ENCODE measurements around the gene ANXA2.
A peak's percentile ranks its signal among the peaks of the same experiment; 100 is the strongest.

The ANXA2 gene

GRCh38 chr15:60384526-60385126, 13.2 kb downstream of the ANXA2 start:
- no peak for TF ChIP-seq CTCF (conservative IDR thresholded peaks at IDR 0.05; ENCODE audit: control insufficient read depth, insufficient read depth, low read depth, low read length)
- no peak overlapping the region for H3K4me3 ChIP-seq (ENCODE audit: control insufficient read depth, low read depth, low read length)
- DNase-seq (ENCODE audit: low read depth) = no peak

GRCh38 chr15:60384053-60384452, 13.7 kb downstream of the ANXA2 start:
- no peak overlapping the region for H3K4me3 ChIP-seq (ENCODE audit: control insufficient read depth, low read depth, low read length)
- TF ChIP-seq CTCF (conservative IDR thresholded peaks at IDR 0.05; ENCODE audit: control insufficient read depth, insufficient read depth, low read depth, low read length) = no peak
- peak; percentile 79 for DNase-seq (ENCODE audit: low read depth)

DNA sequence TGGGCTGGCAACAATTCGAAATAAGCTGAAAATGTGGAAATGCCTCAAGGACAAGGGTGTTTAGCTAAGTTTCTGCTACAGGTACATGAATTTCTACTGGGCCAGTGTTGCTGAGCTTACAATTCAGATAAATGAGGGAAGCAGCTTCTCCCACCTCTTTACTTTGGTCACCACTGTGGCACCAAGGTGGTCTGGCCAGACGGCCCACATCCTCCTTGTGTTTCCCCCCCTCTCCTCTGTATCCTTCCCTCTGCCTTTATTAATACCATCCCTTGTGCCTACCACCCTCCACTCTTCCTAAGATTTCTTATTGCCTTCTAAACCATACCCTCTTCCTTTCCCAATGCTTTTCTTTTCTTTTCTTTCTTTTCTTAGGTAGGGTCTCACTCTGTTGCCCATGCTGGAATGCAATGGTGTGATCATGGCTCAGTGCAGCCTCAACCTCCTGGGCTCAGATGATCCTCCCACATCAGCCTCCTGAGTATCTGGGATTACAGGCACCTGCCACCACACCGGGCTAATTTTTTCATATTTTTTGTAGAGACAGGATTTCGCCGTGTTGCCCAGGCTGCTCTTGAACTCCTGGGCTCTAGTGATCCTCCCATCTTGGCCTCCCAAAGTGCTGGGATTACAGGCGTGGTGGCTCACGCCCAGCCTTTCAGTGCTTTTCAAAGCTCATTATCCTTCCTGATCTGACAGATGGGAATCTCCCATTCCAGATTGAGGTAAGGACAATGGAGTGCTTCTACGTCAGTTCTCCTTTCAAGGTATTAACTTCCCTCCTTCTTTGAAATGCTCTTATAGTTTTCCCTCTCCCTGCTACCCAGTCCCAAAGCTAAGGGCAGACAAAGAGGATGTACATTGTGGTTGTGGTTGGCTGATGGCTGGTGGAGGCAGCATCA, 14.8 kb downstream of the ANXA2 start:
- no peak for DNase-seq (ENCODE audit: low read depth)
- no peak for TF ChIP-seq CTCF (conservative IDR thresholded peaks at IDR 0.05; ENCODE audit: control insufficient read depth, insufficient read depth, low read depth, low read length)
- H3K4me3 ChIP-seq (ENCODE audit: control insufficient read depth, low read depth, low read length) = no peak overlapping the region

GRCh38 chr15:60381148-60381788, 16.5 kb downstream of the ANXA2 start:
- H3K4me3 ChIP-seq (ENCODE audit: control insufficient read depth, low read depth, low read length) = no peak overlapping the region
- no peak for TF ChIP-seq CTCF (conservative IDR thresholded peaks at IDR 0.05; ENCODE audit: control insufficient read depth, insufficient read depth, low read depth, low read length)
- DNase-seq (ENCODE audit: low read depth) = peak; percentile 76

GRCh38 chr15:60379525-60380274, 18.1 kb downstream of the ANXA2 start:
- no peak for TF ChIP-seq CTCF (conservative IDR thresholded peaks at IDR 0.05; ENCODE audit: control insufficient read depth, insufficient read depth, low read depth, low read length)
- peak; percentile 97 for DNase-seq (ENCODE audit: low read depth)
- H3K4me3 ChIP-seq (ENCODE audit: control insufficient read depth, low read depth, low read length) = no peak overlapping the region

DNA sequence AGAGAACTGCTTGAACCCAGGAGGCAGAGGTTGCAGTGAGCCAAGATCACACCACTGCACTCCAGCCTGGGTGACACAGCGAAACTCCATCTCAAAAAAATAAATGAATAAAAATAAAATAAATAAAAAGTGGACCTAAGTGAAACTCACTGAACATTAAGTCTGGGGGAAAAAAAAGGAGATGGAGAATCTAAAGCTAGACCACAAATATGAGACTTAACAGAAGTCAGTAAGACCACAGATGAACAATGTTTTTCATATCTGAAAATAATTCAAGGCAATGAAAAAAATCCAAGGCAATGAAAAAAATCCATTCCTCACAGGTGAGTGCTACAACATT, 18.6 kb downstream of the ANXA2 start:
- DNase-seq (ENCODE audit: low read depth) = no peak
- no peak overlapping the region for H3K4me3 ChIP-seq (ENCODE audit: control insufficient read depth, low read depth, low read length)
- no peak for TF ChIP-seq CTCF (conservative IDR thresholded peaks at IDR 0.05; ENCODE audit: control insufficient read depth, insufficient read depth, low read depth, low read length)

Measured in fibroblast of mammary gland (primary cell).